WTC11 (cell line): Measurements from ENCODE around the gene CYP27B1. TPM values are rescaled to one million over a fixed set of nuclear protein-coding genes. Genes with fewer than 3 reads are reported as not detected.
A peak's percentile ranks its signal among the peaks of the same experiment; 100 is the strongest.

ENCODE experiments used
- ATAC-seq: fragments of 200-7000 bp; cut with Tn5 transposase; 2 replicates; pipeline ENCODE4 v1.10.0; 2021; ENCODE audit warnings: mild to moderate bottlenecking, moderate library complexity
- CTCF ChIA-PET: fragments of 300-600 bp; sonication (Branson Sonifier 250); formaldehyde crosslinking; loops from one replicate; lab custom pipeline; 2021; ENCODE audit warnings: antibody characterized with exemption; lab: Charles Lee
- POLR2A ChIA-PET: fragments of 350-600 bp; sonication (Branson Sonifier 250); formaldehyde crosslinking; loops from one replicate; lab custom pipeline; 2021; ENCODE audit warnings: antibody characterized with exemption; lab: Charles Lee
- DNase-seq: peaks from one replicate; pipeline ENCODE4 v3.0.0; 2021; ENCODE audit warnings: low spot score
- H3K27ac Mint-ChIP-seq: 2 replicates; pipeline ENCODE4 v1.8.0; 2021; ENCODE audit warnings: mixed read lengths
- H3K27me3 Mint-ChIP-seq: 2 replicates; pipeline ENCODE4 v1.8.0; 2021; ENCODE audit warnings: low read depth, mild to moderate bottlenecking, moderate library complexity, mixed read lengths
- H3K36me3 Mint-ChIP-seq: 2 replicates; pipeline ENCODE4 v1.8.0; 2021; ENCODE audit warnings: mixed read lengths
- H3K4me1 Mint-ChIP-seq: 2 replicates; pipeline ENCODE4 v1.8.0; 2022; ENCODE audit warnings: mixed read lengths
- H3K4me3 Mint-ChIP-seq: 2 replicates; pipeline ENCODE4 v1.8.0; 2021; ENCODE audit warnings: mild to moderate bottlenecking, moderate library complexity, mixed read lengths
- H3K9me3 Mint-ChIP-seq: 2 replicates; pipeline ENCODE4 v1.8.0; 2021; ENCODE audit warnings: mixed read lengths
- AFF4 ChIP-seq: sonication (generic); formaldehyde crosslinking; IDR thresholded peaks from 2 replicates; pipeline ENCODE4 v1.8.1; 2023; ENCODE audit warnings: mild to moderate bottlenecking, missing genetic modification reagents, borderline replicate concordance
- AR ChIP-seq: fragments of 250-450 bp; sonication (Bioruptor Pico); IDR thresholded peaks from 2 replicates; pipeline ENCODE4 v1.9.0; 2021; ENCODE audit warnings: mild to moderate bottlenecking
- ATF3 ChIP-seq: sonication (generic); formaldehyde crosslinking; conservative IDR thresholded peaks from 2 replicates; pipeline ENCODE4 v1.8.1; 2022; ENCODE audit warnings: mild to moderate bottlenecking, missing genetic modification reagents
- CTCF ChIP-seq: fragments of 200-600 bp; IDR thresholded peaks from 2 replicates; pipeline ENCODE4 v1.8.0; 2022; ENCODE audit warnings: antibody characterized with exemption
- GABPB1 ChIP-seq: sonication (generic); formaldehyde crosslinking; IDR thresholded peaks from 2 replicates; pipeline ENCODE4 v1.8.1; 2023; ENCODE audit warnings: mild to moderate bottlenecking, missing genetic modification reagents
- HMGXB4 ChIP-seq: sonication (generic); formaldehyde crosslinking; IDR thresholded peaks from 2 replicates; pipeline ENCODE4 v1.8.1; 2023; ENCODE audit warnings: mild to moderate bottlenecking, moderate library complexity, missing genetic modification reagents
- IRF1 ChIP-seq: sonication (generic); formaldehyde crosslinking; IDR thresholded peaks from 2 replicates; pipeline ENCODE4 v1.8.0; 2023; ENCODE audit warnings: missing genetic modification reagents
- JUN ChIP-seq: sonication (generic); formaldehyde crosslinking; IDR thresholded peaks from 2 replicates; pipeline ENCODE4 v1.8.0; 2023; ENCODE audit warnings: mild to moderate bottlenecking, missing genetic modification reagents
- MLX ChIP-seq: sonication (generic); formaldehyde crosslinking; IDR thresholded peaks from 2 replicates; pipeline ENCODE4 v1.8.1; 2023; ENCODE audit warnings: mild to moderate bottlenecking, missing genetic modification reagents, moderate library complexity
- MXD4 ChIP-seq: fragments of 250-450 bp; sonication (Bioruptor Pico); IDR thresholded peaks from 2 replicates; pipeline ENCODE4 v1.8.0; 2021; ENCODE audit warnings: mild to moderate bottlenecking, moderate library complexity, borderline replicate concordance
- NFE2L1 ChIP-seq: sonication (generic); formaldehyde crosslinking; IDR thresholded peaks from 2 replicates; pipeline ENCODE4 v1.8.1; 2023; ENCODE audit warnings: missing genetic modification reagents
- NFYB ChIP-seq: sonication (generic); formaldehyde crosslinking; conservative IDR thresholded peaks from 2 replicates; pipeline ENCODE4 v1.8.0; 2022; ENCODE audit warnings: low read depth, missing genetic modification reagents
- SMAD3 ChIP-seq: sonication (generic); formaldehyde crosslinking; IDR thresholded peaks from 2 replicates; pipeline ENCODE4 v1.8.0; 2022; ENCODE audit warnings: missing genetic modification reagents, mild to moderate bottlenecking, borderline replicate concordance
- TEAD4 ChIP-seq: sonication (generic); formaldehyde crosslinking; IDR thresholded peaks from 2 replicates; pipeline ENCODE4 v1.8.0; 2022; ENCODE audit warnings: mild to moderate bottlenecking, missing genetic modification reagents
- USF2 ChIP-seq: sonication (generic); formaldehyde crosslinking; IDR thresholded peaks from 2 replicates; pipeline ENCODE4 v1.8.1; 2023; ENCODE audit warnings: mild to moderate bottlenecking, missing genetic modification reagents, moderate library complexity
- ZNF121 ChIP-seq: sonication (generic); formaldehyde crosslinking; IDR thresholded peaks from 2 replicates; pipeline ENCODE4 v1.8.0; 2023; ENCODE audit warnings: missing genetic modification reagents
- ZNF317 ChIP-seq: sonication (generic); formaldehyde crosslinking; IDR thresholded peaks from 2 replicates; pipeline ENCODE4 v1.8.1; 2023; ENCODE audit warnings: low read depth, mild to moderate bottlenecking, moderate library complexity, missing genetic modification reagents, borderline replicate concordance
- total RNA-seq: library from RNA; stranded (reverse); gene quantifications from 3 replicates; pipeline ENCODE4 v1.2.3, GENCODE V29; 2021

CYP27B1 gene
- total RNA-seq, 1 experiment from 2014 or later: 2.1 TPM

GRCh38 chr12:57739914-57740538 is 26.9 kb downstream of the CYP27B1 start:
- DNase-seq (no peak), ATAC-seq (no peak)
- Mint-ChIP-seq H3K36me3 (no peaks in the 10 kb centered on the region), H3K4me1 (peaks cover 28% of the 10 kb centered on the region), H3K4me3 (no peak overlapping the region; the same call in 1 of the 2 replicates), H3K9me3 (no peaks in the 10 kb centered on the region; the same call in 1 of the 2 replicates), H3K27ac (no peak overlapping the region), H3K27me3 (peaks cover 90% of the 10 kb centered on the region)
- POLR2A ChIA-PET: no interaction called here
- CTCF ChIA-PET: interaction anchor here (0.6 to 0.7 kb wide), 2 partner anchors 281 to 1543 kb away, joined by 3 to 4 read pairs; partner anchors contain the start of gene GLI1
- TF ChIP-seq USF2 (no peak), MXD4 (CRISPR knock-in tag) (no peak), SMAD3 (CRISPR knock-in tag) (no peak), ZNF317 (CRISPR knock-in tag) (no peak), NFYB (CRISPR knock-in tag) (no peak), ZNF121 (CRISPR knock-in tag) (no peak), HMGXB4 (no peak), NFE2L1 (CRISPR knock-in tag) (no peak), GABPB1 (CRISPR knock-in tag) (no peak), IRF1 (no peak), CTCF (no peak), ATF3 (CRISPR knock-in tag) (no peak), AFF4 (CRISPR knock-in tag) (no peak)

GRCh38 chr12:57739387-57739786 is 27.5 kb downstream of the CYP27B1 start:
- H3K36me3 Mint-ChIP-seq: no peaks in the 10 kb centered on the region
- H3K9me3 Mint-ChIP-seq: no peaks in the 10 kb centered on the region; the same call in 1 of the 2 replicates
- ChIA-PET POLR2A (interaction anchor here (0.6 kb wide), 1 partner anchor 195 kb away, joined by 4 read pairs; no protein-coding TSS in a partner anchor), CTCF (interaction anchor here (0.7 to 6.6 kb wide), 6 partner anchors 10 to 280 kb away, joined by 3 to 146 read pairs (median 3); partner anchors contain the start of gene GLI1)
- H3K27ac Mint-ChIP-seq: no peak overlapping the region
- DNase-seq (no peak), ATAC-seq (no peak)
- peaks cover 95% of the 10 kb centered on the region for H3K27me3 Mint-ChIP-seq
- TF ChIP-seq GABPB1 (CRISPR knock-in tag) (no peak), TEAD4 (CRISPR knock-in tag) (no peak), MXD4 (CRISPR knock-in tag) (no peak), JUN (CRISPR knock-in tag) (no peak), AR (CRISPR knock-in tag) (no peak), MLX (CRISPR knock-in tag) (no peak)
- peak overlapping the region; percentile 71 for H3K4me3 Mint-ChIP-seq
- peaks cover 30% of the 10 kb centered on the region for H3K4me1 Mint-ChIP-seq
